Urinary bladder (tissue), 4 donors: ENCODE data around the gene KCNS1. TPM values are rescaled to one million over a fixed set of nuclear protein-coding genes. Genes with fewer than 3 reads are reported as not detected.
A peak's percentile ranks its signal among the peaks of the same experiment; 100 is the strongest.

Experiments used
- DNase-seq: peaks from one replicate; pipeline ENCODE4 v3.0.0-alpha.2; 2015; ENCODE audit errors: extremely low spot score
- H3K27ac ChIP-seq: one replicate; pipeline ENCODE4 v1.5.1; 2013; ENCODE audit warnings: low read depth, mild to moderate bottlenecking, moderate library complexity
- H3K36me3 ChIP-seq: one replicate; pipeline ENCODE4 v1.6.1; 2013; ENCODE audit warnings: mild to moderate bottlenecking, moderate library complexity; ENCODE audit not compliant: insufficient read depth
- H3K4me1 ChIP-seq: one replicate; pipeline ENCODE4 v1.6.1; 2013; ENCODE audit warnings: mild to moderate bottlenecking, moderate library complexity; ENCODE audit not compliant: insufficient read depth
- H3K4me3 ChIP-seq: one replicate; pipeline ENCODE4 v1.5.1; 2013; ENCODE audit warnings: low read depth, low read length
- WGBS: extraction: QIAGEN DNeasy Blood & Tissue Kit; methylation state at CpG from one replicate; pipeline ENCODE4 v1.1.7; 2013; 5-methylcytosine and 5-hydroxymethylcytosine counted together
- polyA plus RNA-seq: library from polyadenylated mRNA; stranded (reverse); fragments of 200-250 nt; gene quantifications from one replicate; pipeline ENCODE4 v1.2.3, GENCODE V29; 2013
- total RNA-seq: library from RNA; depleted of rRNA; stranded (reverse); fragments of >200 nt; gene quantifications from one replicate; pipeline ENCODE4 v1.2.3, GENCODE V29; 2014
- donor health status: healthy with polysubstance abuse.
- donor health status: healthy.

KCNS1 gene
- total and polyA plus RNA-seq, 2 donors, result 0.16 to 0.21 TPM

GRCh38 chr20:45059022-45059728 lies 41.8 kb downstream of the KCNS1 start:
- Histone ChIP-seq H3K27ac (peak overlapping the region; percentile 1), H3K4me1 (no peaks in the 10 kb centered on the region), H3K4me3 (no peak overlapping the region), H3K36me3 (no peaks in the 10 kb centered on the region)
- DNase-seq, result no peak
- 84% methylated on average over 6 of the region's 6 CpGs for WGBS

DNA sequence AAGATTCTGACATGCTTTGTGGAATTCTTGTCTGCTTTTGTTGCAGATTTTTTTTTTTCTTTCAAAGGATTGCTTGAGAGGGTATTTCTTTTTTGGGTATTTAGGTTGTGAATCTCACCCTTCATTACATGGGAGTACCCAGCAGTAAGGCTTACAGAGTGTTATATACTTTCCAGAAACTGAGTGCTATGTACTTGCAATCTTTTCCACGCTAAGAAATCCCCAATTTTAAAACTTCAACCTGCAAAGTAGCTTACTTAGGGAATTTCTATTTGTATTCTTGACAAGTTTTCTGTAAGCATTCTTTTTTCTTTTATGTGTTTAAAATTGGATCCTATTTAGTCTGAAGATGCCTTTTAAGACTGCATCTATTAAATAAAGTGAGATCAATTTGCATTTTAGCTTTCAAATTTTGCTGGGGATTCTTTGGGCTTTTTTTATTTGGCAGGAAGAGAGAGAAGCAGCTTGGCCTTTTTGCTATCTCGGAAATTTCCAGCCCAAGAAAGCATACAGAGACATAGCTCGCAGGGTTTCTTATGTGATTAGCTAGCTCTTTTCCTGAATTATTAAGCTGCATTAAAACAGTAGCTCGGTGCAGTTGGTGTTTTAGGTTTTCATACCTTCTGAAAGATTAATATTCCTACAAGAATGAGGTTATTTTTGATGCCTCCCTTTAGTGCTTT lies 42.6 kb downstream of the KCNS1 start:
- H3K4me1 ChIP-seq, result no peaks in the 10 kb centered on the region
- no peaks in the 10 kb centered on the region for H3K36me3 ChIP-seq
- no peak for DNase-seq
- H3K4me3 ChIP-seq, result no peak overlapping the region
- 87% methylated on average over 4 of the region's 4 CpGs for WGBS
- no peak overlapping the region for H3K27ac ChIP-seq

DNA sequence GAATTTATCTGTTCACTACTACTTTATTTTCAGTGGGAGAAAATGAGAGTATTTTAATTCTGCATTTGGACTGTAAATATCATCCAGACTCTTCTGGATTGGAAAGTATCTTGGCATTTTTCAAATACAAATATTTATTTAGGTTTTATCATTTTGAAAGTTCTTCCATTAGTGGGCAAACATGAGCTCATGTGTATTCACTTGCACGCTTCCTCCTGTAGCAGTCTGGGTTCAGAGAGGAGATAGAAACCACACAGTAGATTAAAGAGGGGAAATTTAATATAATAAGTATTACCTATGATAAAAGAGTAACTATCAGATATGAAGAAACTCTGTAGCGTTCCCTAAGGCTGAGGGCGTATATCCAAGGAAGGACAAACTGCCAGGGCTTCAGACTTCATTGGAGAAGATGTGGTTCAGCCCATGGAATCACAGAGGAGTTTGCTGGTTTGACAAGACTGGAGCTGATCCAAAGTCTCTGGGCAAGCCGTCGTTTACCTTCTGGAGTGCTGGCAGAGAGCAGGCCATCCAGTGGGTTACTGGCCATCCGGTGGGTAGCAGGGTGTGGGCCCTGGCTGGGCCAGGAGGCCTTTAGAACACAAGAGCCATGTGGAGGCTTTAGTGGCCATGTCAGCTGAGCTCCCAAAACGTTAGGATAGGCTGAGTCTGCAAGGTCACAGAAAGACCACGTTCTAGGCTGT lies 44.3 kb downstream of the KCNS1 start:
- H3K4me3 ChIP-seq, result no peak overlapping the region
- no peak overlapping the region for H3K27ac ChIP-seq
- H3K36me3 ChIP-seq, result peaks cover 2% of the 10 kb centered on the region
- WGBS, result 82% methylated on average over 8 of the region's 8 CpGs
- no peaks in the 10 kb centered on the region for H3K4me1 ChIP-seq
- DNase-seq, result no peak

DNA sequence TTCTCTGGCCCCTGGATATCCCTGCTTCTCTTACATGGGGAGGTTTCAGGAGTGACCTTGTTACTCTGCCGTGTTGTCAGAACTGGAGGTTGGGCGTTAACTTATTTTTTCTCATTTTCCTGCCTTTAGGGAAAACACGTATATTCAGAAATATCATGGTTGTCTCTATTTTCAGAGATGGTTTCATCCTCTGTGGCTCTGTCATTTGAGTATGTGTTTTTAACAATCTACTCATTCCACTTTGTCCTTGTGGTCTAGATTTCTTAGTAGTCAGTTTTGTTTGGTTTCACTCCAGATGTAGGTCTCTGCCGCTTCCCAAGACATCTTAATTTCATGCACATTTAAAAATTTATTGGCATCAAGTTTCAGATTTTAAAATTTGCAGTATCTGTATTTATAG lies 45.9 kb downstream of the KCNS1 start:
- no peaks in the 10 kb centered on the region for H3K4me1 ChIP-seq
- H3K4me3 ChIP-seq, result no peak overlapping the region
- peaks cover 2% of the 10 kb centered on the region for H3K36me3 ChIP-seq
- no peak overlapping the region for H3K27ac ChIP-seq
- 95% methylated on average over 4 of the region's 4 CpGs for WGBS
- no peak for DNase-seq

DNA sequence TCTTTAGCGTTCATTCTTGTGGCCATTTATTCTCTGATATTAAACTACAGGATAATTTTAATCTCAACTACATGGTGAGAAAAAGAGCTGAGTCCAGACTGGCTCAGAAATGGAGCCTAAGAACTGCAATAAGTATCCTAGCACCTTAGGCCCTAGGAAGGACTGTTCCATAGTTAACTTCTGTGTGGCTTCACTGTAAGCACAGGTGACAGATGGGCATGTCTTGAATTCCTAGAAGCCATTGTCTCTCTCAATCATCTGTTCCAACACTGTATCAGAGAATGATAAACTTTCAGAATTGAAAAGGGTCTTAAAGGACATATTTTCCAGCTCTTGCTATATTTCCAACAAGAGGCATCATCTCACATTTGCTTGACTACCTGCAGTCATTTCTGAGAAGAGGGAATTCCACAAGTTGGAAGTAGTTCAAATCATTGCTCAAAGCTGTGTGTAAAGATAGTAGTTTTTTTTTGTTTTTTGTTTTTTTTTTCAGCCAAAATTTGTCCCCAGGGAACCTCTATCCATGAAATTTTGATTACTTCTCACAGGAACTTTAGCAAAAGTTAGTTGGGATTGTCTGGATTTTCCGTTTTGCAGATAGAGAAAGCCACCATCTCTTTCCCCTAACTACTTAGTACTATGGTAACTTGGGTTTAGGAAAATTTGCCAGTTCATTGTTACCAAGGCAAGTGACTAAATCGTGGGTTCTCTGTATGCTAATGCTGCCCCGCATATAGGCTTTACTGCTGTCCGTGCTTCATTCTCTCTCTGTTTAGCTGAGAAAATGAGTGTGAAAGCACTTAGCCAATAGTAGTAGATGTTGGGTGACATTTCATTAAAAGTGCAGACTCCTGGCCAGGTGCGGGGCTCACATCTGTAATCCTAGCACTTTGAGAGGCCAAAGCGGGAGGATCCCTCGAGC lies 47.2 kb downstream of the KCNS1 start:
- 92% methylated on average over 8 of the region's 8 CpGs for whole genome bisulfite sequencing
- no peaks in the 10 kb centered on the region for H3K4me1 ChIP-seq
- no peak overlapping the region for H3K27ac ChIP-seq
- H3K4me3 ChIP-seq, result no peak overlapping the region
- no peak for DNase-seq
- peaks cover 2% of the 10 kb centered on the region for H3K36me3 ChIP-seq

GRCh38 chr20:45052698-45053429 lies 48.1 kb downstream of the KCNS1 start:
- Histone ChIP-seq H3K36me3 (peaks cover 2% of the 10 kb centered on the region), H3K27ac (no peak overlapping the region), H3K4me3 (no peak overlapping the region), H3K4me1 (no peaks in the 10 kb centered on the region)
- WGBS, result 81% methylated on average over 7 of the region's 7 CpGs
- DNase-seq, result no peak

- H3K4me1 ChIP-seq, result no peaks in the 10 kb centered on the region
- WGBS, result 92% methylated on average over 3 of the region's 3 CpGs
Measured at GRCh38 chr20:45051204-45052060, 49.5 kb downstream of the KCNS1 start.

GRCh38 chr20:45049904-45050471 lies 50.9 kb downstream of the KCNS1 start:
- DNase-seq, result no peak
- Histone ChIP-seq H3K4me3 (no peak overlapping the region), H3K27ac (peak overlapping the region; percentile 16), H3K4me1 (no peaks in the 10 kb centered on the region), H3K36me3 (peaks cover 2% of the 10 kb centered on the region)
- 58% methylated on average over 5 of the region's 5 CpGs for WGBS

More at GRCh38 chr20:45051204-45052060, 49.5 kb downstream of the KCNS1 start:
- Histone ChIP-seq H3K27ac (no peak overlapping the region), H3K4me3 (no peak overlapping the region), H3K36me3 (peaks cover 2% of the 10 kb centered on the region)
- no peak for DNase-seq

GRCh38 chr20:45049438-45049837 lies 51.5 kb downstream of the KCNS1 start:
- no peak for DNase-seq
- 40% methylated on average over 3 of the region's 3 CpGs for WGBS
- Histone ChIP-seq H3K4me1 (no peaks in the 10 kb centered on the region), H3K36me3 (peaks cover 2% of the 10 kb centered on the region), H3K4me3 (no peak overlapping the region), H3K27ac (no peak overlapping the region)

- H3K4me1 ChIP-seq, result no peaks in the 10 kb centered on the region
- 88% methylated on average over 2 of the region's 2 CpGs for WGBS
- H3K36me3 ChIP-seq, result peaks cover 2% of the 10 kb centered on the region
- no peak for DNase-seq
- H3K4me3 ChIP-seq, result no peak overlapping the region
- no peak overlapping the region for H3K27ac ChIP-seq
Measured at GRCh38 chr20:45047581-45048119, 53.3 kb downstream of the KCNS1 start.

DNA sequence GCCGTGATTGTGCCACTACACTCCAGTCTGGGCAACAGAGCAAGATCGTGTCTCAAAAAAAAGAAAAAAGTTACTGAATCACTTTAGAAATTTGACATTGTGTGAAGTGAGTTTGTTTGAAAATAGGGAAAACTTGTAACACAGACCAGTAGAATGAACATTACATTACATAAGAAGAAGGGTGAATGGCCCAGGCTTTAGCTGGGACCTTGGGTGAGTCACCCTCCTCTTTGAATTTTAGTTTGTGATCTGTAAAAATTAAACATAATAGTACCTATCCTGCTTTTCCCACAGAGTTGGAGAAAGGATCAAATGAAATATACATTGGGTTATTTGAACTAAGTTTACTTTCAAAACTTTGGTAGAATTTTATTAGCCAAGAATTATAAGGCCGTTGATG lies 56.3 kb downstream of the KCNS1 start:
- no peak overlapping the region for H3K27ac ChIP-seq
- DNase-seq, result no peak
- no peaks in the 10 kb centered on the region for H3K36me3 ChIP-seq
- H3K4me1 ChIP-seq, result no peaks in the 10 kb centered on the region
- WGBS, result 88% methylated on average over 3 of the region's 3 CpGs
- H3K4me3 ChIP-seq, result no peak overlapping the region
